Measurements from ENCODE around the gene PSD.

GRCh38 chr10:102451105-102451969 lies 32.8 kb upstream of the PSD start, which contains the start of gene C10orf95:
- no peak for TF ChIP-seq EZH2 (IDR thresholded peaks at IDR 0.05; ENCODE audit: borderline replicate concordance, insufficient read depth, low read length, poor library complexity, severe bottlenecking)
- TF ChIP-seq CTCF (IDR thresholded peaks at IDR 0.05; ENCODE audit: poor library complexity, severe bottlenecking) = no peak
- no peak for TF ChIP-seq POLR2AphosphoS5 (IDR thresholded peaks at IDR 0.05)
- TF ChIP-seq SMC3 (conservative IDR thresholded peaks at IDR 0.05; ENCODE audit: poor library complexity) = no peak
